ENCODE measurements around the gene KCNQ1OT1.

DNA sequence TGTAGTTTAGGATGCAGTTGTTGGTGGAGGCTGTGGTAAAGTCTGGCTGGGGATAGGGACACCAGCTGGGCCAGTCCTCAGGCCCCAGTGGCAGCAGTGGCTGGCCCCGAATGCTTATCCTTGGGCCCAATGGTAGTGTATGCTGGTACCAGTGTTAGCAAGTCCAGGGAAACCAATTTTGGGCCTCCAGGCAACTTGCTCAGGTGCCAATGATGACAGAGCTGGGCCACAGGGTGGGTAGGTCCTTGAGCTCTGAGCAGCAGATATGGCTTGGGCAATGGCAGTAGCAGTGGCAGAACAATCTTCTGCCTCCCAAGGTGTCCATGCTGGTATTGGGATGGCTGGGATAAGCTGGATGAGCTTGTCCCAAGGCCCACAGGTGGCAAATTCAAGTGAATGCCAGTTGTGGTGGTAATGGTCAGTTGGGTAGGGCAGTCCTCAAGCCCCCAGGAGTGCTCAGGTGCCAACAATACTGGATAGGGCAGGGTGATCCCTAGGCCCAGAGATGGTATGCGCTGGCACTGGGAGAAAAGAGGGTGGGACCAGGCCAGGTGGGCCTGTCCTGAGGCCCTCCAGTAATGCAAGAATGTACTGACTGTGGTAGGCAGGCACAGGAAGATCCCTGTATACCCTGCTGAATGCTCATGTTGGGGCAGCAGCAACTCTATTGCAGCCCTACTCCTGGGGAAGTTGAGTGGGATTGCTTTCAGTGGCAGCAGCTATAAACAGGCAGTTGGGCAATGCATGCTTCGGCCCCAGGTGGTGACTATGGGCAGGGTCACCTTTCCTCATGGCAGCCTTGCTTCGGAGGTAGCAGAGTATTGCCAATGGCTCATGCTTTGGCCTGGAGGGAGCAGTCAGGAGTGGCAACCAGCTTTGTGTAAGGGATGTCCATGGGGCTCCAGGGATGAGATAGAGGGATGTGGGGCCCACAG is 54.7 kb downstream of the KCNQ1OT1 start:
- no peak for TF ChIP-seq POLR2AphosphoS5 (IDR thresholded peaks at IDR 0.05; ENCODE audit: low read depth, low read length)
- TF ChIP-seq RAD21 (IDR thresholded peaks at IDR 0.05; ENCODE audit: low read length) = no peak
- no peak for TF ChIP-seq ELF1 (IDR thresholded peaks at IDR 0.05)
- TF ChIP-seq, protein P1, sequence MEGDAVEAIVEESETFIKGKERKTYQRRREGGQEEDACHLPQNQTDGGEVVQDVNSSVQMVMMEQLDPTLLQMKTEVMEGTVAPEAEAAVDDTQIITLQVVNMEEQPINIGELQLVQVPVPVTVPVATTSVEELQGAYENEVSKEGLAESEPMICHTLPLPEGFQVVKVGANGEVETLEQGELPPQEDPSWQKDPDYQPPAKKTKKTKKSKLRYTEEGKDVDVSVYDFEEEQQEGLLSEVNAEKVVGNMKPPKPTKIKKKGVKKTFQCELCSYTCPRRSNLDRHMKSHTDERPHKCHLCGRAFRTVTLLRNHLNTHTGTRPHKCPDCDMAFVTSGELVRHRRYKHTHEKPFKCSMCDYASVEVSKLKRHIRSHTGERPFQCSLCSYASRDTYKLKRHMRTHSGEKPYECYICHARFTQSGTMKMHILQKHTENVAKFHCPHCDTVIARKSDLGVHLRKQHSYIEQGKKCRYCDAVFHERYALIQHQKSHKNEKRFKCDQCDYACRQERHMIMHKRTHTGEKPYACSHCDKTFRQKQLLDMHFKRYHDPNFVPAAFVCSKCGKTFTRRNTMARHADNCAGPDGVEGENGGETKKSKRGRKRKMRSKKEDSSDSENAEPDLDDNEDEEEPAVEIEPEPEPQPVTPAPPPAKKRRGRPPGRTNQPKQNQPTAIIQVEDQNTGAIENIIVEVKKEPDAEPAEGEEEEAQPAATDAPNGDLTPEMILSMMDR (IDR thresholded peaks at IDR 0.05) = no peak
- no peak for TF ChIP-seq YY1 (IDR thresholded peaks at IDR 0.05; ENCODE audit: low read depth)
- TF ChIP-seq, protein P2, sequence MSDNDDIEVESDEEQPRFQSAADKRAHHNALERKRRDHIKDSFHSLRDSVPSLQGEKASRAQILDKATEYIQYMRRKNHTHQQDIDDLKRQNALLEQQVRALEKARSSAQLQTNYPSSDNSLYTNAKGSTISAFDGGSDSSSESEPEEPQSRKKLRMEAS (IDR thresholded peaks at IDR 0.05; ENCODE audit: low read depth) = no peak
- no peak for TF ChIP-seq TAF1 (IDR thresholded peaks at IDR 0.05; ENCODE audit: borderline replicate concordance, low read depth, low read length)
- TF ChIP-seq EP300 (IDR thresholded peaks at IDR 0.05; ENCODE audit: borderline replicate concordance in 1 of 2, low read depth in 1 of 2, low read length in 1 of 2) = no peak
- no peak for TF ChIP-seq RCOR1 (IDR thresholded peaks at IDR 0.05; ENCODE audit: low read length)
- no peak for TF ChIP-seq SIN3A (IDR thresholded peaks at IDR 0.05; ENCODE audit: borderline replicate concordance, low read depth, low read length)
- TF ChIP-seq JUND (IDR thresholded peaks at IDR 0.05) = no peak
- TF ChIP-seq EZH2phosphoT487 (IDR thresholded peaks at IDR 0.05; ENCODE audit: borderline replicate concordance, low read depth) = no peak
- TF ChIP-seq, protein P3, sequence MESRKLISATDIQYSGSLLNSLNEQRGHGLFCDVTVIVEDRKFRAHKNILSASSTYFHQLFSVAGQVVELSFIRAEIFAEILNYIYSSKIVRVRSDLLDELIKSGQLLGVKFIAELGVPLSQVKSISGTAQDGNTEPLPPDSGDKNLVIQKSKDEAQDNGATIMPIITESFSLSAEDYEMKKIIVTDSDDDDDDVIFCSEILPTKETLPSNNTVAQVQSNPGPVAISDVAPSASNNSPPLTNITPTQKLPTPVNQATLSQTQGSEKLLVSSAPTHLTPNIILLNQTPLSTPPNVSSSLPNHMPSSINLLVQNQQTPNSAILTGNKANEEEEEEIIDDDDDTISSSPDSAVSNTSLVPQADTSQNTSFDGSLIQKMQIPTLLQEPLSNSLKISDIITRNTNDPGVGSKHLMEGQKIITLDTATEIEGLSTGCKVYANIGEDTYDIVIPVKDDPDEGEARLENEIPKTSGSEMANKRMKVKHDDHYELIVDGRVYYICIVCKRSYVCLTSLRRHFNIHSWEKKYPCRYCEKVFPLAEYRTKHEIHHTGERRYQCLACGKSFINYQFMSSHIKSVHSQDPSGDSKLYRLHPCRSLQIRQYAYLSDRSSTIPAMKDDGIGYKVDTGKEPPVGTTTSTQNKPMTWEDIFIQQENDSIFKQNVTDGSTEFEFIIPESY (IDR thresholded peaks at IDR 0.05; ENCODE audit: borderline replicate concordance, low read depth) = no peak
- no peak for TF ChIP-seq NFIC (IDR thresholded peaks at IDR 0.05; ENCODE audit: borderline replicate concordance)

Measured in SK-N-SH (cell line).